Spleen (tissue), 11 donors: ENCODE results near the gene SAP30. TPM values are rescaled to one million over a fixed set of nuclear protein-coding genes. Genes with fewer than 3 reads are reported as not detected.

ENCODE experiments used
- DNase-seq: peaks from one replicate; pipeline ENCODE4 v3.0.0-alpha.2; 2020
- H3K27ac ChIP-seq, 8 donors: fragments of 200-600 bp; sonication (generic) in 7 of 8; 1 replicate in 4 of 8; 2 replicates in 4 of 8; pipeline versions ENCODE4 v1.5.0 to v1.8.0; 2016 to 2021; ENCODE audit warnings: inconsistent platforms in 4 of 8, mild to moderate bottlenecking in 4 of 8, moderate library complexity in 1 of 8
- H3K27me3 ChIP-seq, 7 donors: fragments of 200-600 bp; sonication (generic) in 6 of 7; replicated peaks in 1 of 7; 1 replicate in 4 of 7; 2 replicates in 3 of 7; pipeline versions ENCODE4 v1.5.0 to v1.8.0; 2016 to 2021; ENCODE audit warnings: inconsistent platforms in 3 of 7, mild to moderate bottlenecking in 1 of 7
- H3K36me3 ChIP-seq, 6 donors: fragments of 200-600 bp; sonication (generic) in 5 of 6; 1 replicate in 4 of 6; 2 replicates in 2 of 6; pipeline versions ENCODE4 v1.5.0 to v1.8.0; 2016 to 2021; ENCODE audit warnings: inconsistent platforms in 2 of 6
- H3K4me1 ChIP-seq, 6 donors: fragments of 200-600 bp; sonication (generic) in 5 of 6; 1 replicate in 3 of 6; 2 replicates in 3 of 6; pipeline versions ENCODE4 v1.5.0 to v1.8.0; 2016 to 2021; ENCODE audit warnings: inconsistent platforms in 3 of 6
- H3K4me3 ChIP-seq, 8 donors: fragments of 200-600 bp; sonication (generic) in 7 of 8; 1 replicate in 4 of 8; 2 replicates in 4 of 8; pipeline versions ENCODE4 v1.5.0 to v1.8.0; 2016 to 2021; ENCODE audit warnings: inconsistent platforms in 4 of 8, mild to moderate bottlenecking in 4 of 8, moderate library complexity in 2 of 8
- H3K9me3 ChIP-seq, 8 donors: fragments of 200-600 bp; sonication (generic) in 7 of 8; 1 replicate in 4 of 8; 2 replicates in 4 of 8; pipeline versions ENCODE4 v1.5.0 to v1.8.0; 2016 to 2021; ENCODE audit warnings: inconsistent platforms in 4 of 8
- POLR2A ChIP-seq, 3 donors: fragments of 450-650 bp; IDR thresholded peaks; one replicate each; pipeline ENCODE4 v1.5.1; 2017; ENCODE audit warnings: antibody characterized with exemption in 3 of 3, mild to moderate bottlenecking in 1 of 3
- POLR2AphosphoS5 ChIP-seq, 3 donors: sonication (generic); formaldehyde crosslinking; IDR thresholded peaks; one replicate each; pipeline ENCODE4 v1.5.1; 2017; ENCODE audit warnings: antibody characterized with exemption in 3 of 3
- WGBS, 5 donors: extraction: QIAGEN DNeasy Blood & Tissue Kit in 3 of 5; methylation state at CpG; one replicate each; pipeline versions ENCODE4 v1.1.5 to v1.1.7; 2013 to 2018; 5-methylcytosine and 5-hydroxymethylcytosine counted together
- intact Hi-C: fragments of 100-400 bp; cut with DNase I; formaldehyde crosslinking; loops from one replicate; pipeline ENCODE4 v1.15.0; 2023; ENCODE audit warnings: low total_unique reads
- polyA plus RNA-seq, 3 donors: library from polyadenylated mRNA; stranded (reverse); fragments of 200-250 nt; gene quantifications; one replicate each; pipeline ENCODE4 v1.2.1, GENCODE V29; 2013
- total RNA-seq, 7 donors: library from RNA; depleted of rRNA in 3 of 7; stranded (reverse); fragments of >200 nt in 3 of 7; fragmentation: NEBNext Ultra II Directional in 4 of 7; extraction: Animal tissue kit (Norgen Biotek cat#: 25700) in 4 of 7; gene quantifications; one replicate each; pipeline versions ENCODE4 v1.1.0 to v1.2.1, GENCODE V29; 2016 to 2021
- TF ChIP-seq, protein P1 (sequence below), 11 experiments: fragments of 200-600 bp in 7 of 11; fragments of 450-650 bp in 4 of 11; sonication (generic) in 4 of 11; IDR thresholded peaks in 8 of 11; conservative IDR thresholded peaks in 3 of 11; 1 replicate in 7 of 11; 2 replicates in 4 of 11; pipeline versions ENCODE4 v1.4.0 to v1.8.0; 2016 to 2021; ENCODE audit warnings: antibody characterized with exemption in 11 of 11, inconsistent platforms in 4 of 11, mild to moderate bottlenecking in 1 of 11
- donor health status: healthy with polysubstance abuse.
- donor health status: DM: no; HTN: no; CAD: no; lungs with moderate emphysema.
- donor health status: DM: no; HTN: no; CAD: no.
- donor health status: Bipolar disorder and iron deficiency.
- donor health status: healthy.
- donor health status: DM: no; HTN: no; CAD: no.
- donor health status: DM: yes; HTN: yes; CAD: no.

Gene SAP30
- total and polyA plus RNA-seq, 10 donors, result 2.7 to 43.2 (median 11.9) TPM

DNA sequence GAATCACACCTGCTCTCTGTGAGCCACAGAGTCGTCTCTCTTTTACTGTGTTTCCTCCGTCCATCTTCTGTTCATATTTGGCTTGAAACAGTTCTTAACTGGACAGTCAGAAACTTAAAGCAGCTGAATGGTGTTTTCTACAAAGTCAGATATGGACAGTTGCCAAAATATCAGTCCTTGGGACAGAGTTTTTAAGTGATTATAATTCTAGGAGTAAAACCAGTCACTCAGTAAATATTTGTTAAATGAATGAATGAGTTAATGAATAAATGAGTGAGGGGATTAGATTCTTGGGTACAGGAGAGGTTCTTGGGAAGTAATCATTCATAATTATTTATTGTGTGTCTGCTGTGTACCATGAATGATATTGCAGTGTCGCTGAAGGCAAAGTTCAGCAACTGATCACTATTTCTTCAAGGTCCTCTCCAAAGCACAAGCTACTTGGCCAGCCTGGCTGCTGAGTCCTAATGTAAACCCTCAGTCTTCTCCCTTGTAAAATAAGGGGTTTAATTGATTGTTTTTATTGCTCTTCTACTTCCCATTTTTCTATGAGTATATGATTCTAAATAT lies 33.6 kb downstream of the SAP30 start:
- Histone ChIP-seq H3K27me3 (no peaks in the 10 kb centered on the region), H3K27ac (no peak overlapping the region), H3K36me3 (peaks cover 0 to 27% (median 0%) of the 10 kb centered on the region in 6 donors), H3K4me3 (no peak overlapping the region), H3K4me1 (no peaks in the 10 kb centered on the region), H3K9me3 (no peaks in the 10 kb centered on the region)
- DNase-seq, result no peak
- intact Hi-C loops, result no loop called here
- TF ChIP-seq POLR2A (IDR thresholded peaks at IDR 0.05) (no peak), POLR2AphosphoS5 (IDR thresholded peaks at IDR 0.05) (no peak)
- TF ChIP-seq, protein P1, sequence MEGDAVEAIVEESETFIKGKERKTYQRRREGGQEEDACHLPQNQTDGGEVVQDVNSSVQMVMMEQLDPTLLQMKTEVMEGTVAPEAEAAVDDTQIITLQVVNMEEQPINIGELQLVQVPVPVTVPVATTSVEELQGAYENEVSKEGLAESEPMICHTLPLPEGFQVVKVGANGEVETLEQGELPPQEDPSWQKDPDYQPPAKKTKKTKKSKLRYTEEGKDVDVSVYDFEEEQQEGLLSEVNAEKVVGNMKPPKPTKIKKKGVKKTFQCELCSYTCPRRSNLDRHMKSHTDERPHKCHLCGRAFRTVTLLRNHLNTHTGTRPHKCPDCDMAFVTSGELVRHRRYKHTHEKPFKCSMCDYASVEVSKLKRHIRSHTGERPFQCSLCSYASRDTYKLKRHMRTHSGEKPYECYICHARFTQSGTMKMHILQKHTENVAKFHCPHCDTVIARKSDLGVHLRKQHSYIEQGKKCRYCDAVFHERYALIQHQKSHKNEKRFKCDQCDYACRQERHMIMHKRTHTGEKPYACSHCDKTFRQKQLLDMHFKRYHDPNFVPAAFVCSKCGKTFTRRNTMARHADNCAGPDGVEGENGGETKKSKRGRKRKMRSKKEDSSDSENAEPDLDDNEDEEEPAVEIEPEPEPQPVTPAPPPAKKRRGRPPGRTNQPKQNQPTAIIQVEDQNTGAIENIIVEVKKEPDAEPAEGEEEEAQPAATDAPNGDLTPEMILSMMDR (IDR thresholded peaks at IDR 0.05 in 8 of 11, conservative IDR thresholded peaks at IDR 0.05 in 3 of 11), result no peak
- WGBS, 5 donors, result 82 to 94% (median 87%) methylated on average over 3 of the region's 3 CpGs

DNA sequence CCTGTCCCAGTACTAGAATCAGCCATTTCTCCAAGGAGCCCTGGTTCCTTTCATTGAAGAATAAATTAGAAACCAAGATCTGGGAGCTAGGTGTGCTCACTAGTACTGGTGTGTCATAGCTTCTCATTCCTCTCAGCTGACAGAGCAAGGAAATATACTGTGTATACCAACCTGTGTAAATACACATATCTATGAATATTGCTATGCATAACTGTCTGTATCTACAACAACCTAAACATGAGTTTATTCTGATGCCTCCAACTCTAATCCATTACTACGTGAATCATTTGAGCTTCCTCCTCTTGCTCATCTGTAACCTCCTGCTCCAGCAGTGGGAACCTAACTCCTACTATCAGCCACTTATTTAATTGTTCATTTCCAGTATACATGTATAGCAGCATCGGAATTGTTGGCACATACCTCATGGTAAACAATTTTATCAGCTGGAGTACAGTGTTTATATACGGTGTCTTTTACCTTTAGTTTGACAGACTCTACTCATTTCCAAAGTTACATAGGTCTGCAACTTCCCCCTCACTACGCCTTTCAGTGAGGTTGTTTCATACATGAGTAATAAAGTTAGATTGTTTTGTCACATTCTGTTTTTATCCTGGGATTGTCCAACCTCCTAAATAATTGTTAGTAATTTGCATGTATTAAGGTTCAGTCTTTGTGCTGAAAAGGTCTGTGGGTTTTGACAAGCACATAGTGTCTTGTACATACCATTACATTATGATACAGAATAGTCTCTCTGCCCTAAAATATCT lies 35.3 kb downstream of the SAP30 start:
- 77 to 92% (median 83%) methylated on average over 4 of the region's 4 CpGs for WGBS, 5 donors

DNA sequence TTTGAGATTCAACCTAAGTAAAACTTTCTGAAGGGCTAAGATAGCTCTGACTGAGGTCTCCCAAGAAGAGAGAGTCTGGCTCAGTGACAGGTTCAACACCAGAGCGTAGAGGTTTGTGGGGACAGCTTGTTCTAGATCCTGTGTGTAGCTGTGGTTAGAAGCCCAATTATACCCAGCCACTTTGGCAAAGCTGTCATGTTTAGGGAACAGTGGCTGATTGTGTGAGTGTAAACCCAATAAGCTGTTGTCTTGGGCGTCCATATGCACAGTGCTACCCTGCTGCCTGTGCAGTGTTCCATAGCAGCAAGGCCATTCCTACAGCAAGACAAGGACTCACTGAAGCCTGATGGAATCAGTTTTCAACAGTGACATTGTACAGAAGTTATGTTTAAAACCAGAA lies 39.3 kb downstream of the SAP30 start:
- H3K27ac ChIP-seq, result peak overlapping the region in 4 of 8 donors; percentile 56 to 91 (median 86)
- WGBS, 5 donors, result 47 to 50% (median 50%) methylated on average over 2 of the region's 2 CpGs
- intact Hi-C loops, result no loop called here
- H3K36me3 ChIP-seq, result peaks cover 0 to 16% (median 0%) of the 10 kb centered on the region in 6 donors
- no peaks in the 10 kb centered on the region for H3K9me3 ChIP-seq
- TF ChIP-seq POLR2A (IDR thresholded peaks at IDR 0.05) (no peak), POLR2AphosphoS5 (IDR thresholded peaks at IDR 0.05) (no peak)
- TF ChIP-seq, protein P1 (IDR thresholded peaks at IDR 0.05 in 8 of 11, conservative IDR thresholded peaks at IDR 0.05 in 3 of 11), result no peak
- H3K27me3 ChIP-seq, result no peaks in the 10 kb centered on the region
- DNase-seq, result no peak
- no peak overlapping the region for H3K4me3 ChIP-seq
- H3K4me1 ChIP-seq, result peaks cover 0 to 49% (median 18%) of the 10 kb centered on the region in 6 donors

More for the DNA sequence above, 35.3 kb downstream of the SAP30 start:
- DNase-seq, result no peak
- intact Hi-C loops, result no loop called here
- TF ChIP-seq POLR2AphosphoS5 (IDR thresholded peaks at IDR 0.05), result no peak
- TF ChIP-seq POLR2A (IDR thresholded peaks at IDR 0.05), result no peak
- TF ChIP-seq, protein P1 (IDR thresholded peaks at IDR 0.05 in 8 of 11, conservative IDR thresholded peaks at IDR 0.05 in 3 of 11), result no peak
- H3K36me3 ChIP-seq, result peaks cover 0 to 33% (median 0%) of the 10 kb centered on the region in 6 donors
- H3K4me1 ChIP-seq, result peaks cover 0 to 11% (median 0%) of the 10 kb centered on the region in 6 donors
- no peaks in the 10 kb centered on the region for H3K27me3 ChIP-seq
- H3K27ac ChIP-seq, result no peak overlapping the region
- H3K9me3 ChIP-seq, result no peaks in the 10 kb centered on the region
- H3K4me3 ChIP-seq, result no peak overlapping the region

DNA sequence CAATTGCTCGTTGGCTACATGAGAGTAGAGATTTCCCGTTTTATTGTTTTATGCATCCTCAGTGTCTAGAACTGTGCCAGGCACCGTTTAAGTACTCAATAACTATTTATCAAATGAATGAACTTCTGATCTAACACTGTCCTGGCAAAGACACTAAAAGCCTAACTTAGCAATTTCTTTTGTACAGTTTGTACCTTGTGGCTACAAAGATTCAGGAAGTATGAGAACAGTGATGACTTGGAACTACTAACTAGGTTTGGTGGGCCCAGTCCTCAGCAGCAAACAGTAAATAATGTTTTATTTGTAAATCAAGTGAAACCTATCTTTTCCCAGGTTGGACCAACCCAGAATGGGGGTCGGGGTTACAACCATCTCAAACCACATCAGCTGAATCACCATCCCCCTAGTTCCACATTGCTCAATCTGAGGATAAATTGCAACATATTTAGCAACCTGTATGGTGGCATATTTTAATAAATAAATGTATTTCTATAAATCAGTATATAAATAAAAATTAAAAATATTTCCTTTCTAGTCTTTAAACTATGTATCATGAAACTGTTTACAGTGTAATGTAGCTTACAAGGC lies 40.4 kb downstream of the SAP30 start:
- Histone ChIP-seq H3K9me3 (no peaks in the 10 kb centered on the region), H3K36me3 (peaks cover 0 to 7% (median 0%) of the 10 kb centered on the region in 6 donors), H3K27ac (peak overlapping the region in 6 of 8 donors; percentile 10 to 91 (median 70)), H3K4me3 (no peak overlapping the region), H3K4me1 (peaks cover 0 to 58% (median 21%) of the 10 kb centered on the region in 6 donors), H3K27me3 (no peaks in the 10 kb centered on the region)
- no peak for DNase-seq
- intact Hi-C loops, result no loop called here
- no peak for TF ChIP-seq POLR2A (IDR thresholded peaks at IDR 0.05)
- TF ChIP-seq POLR2AphosphoS5 (IDR thresholded peaks at IDR 0.05), result peak in 1 of 3 donors; percentile 20
- 38 to 58% (median 48%) methylated on average over 4 of the region's 4 CpGs for WGBS, 5 donors
